SK-N-MC (cell line): Measurements from ENCODE around the gene CAMSAP3.

Experiments used
- EZH2 ChIP-seq: fragments of 200-600 bp; sonication (generic); IDR thresholded peaks from one replicate; pipeline ENCODE4 v1.6.1; 2017; ENCODE audit warnings: antibody characterized with exemption
- FOXP2 ChIP-seq: optimal IDR thresholded peaks from 2 replicates; pipeline ENCODE3; 2011; ENCODE audit warnings: mild to moderate bottlenecking, moderate library complexity; ENCODE audit not compliant: insufficient read depth; ENCODE audit errors: extremely low read length, control extremely low read depth
- POLR2AphosphoS5 ChIP-seq: IDR thresholded peaks from 2 replicates; pipeline ENCODE4 v1.6.1; 2012; ENCODE audit warnings: mild to moderate bottlenecking, low read depth, low read length, borderline replicate concordance

DNA sequence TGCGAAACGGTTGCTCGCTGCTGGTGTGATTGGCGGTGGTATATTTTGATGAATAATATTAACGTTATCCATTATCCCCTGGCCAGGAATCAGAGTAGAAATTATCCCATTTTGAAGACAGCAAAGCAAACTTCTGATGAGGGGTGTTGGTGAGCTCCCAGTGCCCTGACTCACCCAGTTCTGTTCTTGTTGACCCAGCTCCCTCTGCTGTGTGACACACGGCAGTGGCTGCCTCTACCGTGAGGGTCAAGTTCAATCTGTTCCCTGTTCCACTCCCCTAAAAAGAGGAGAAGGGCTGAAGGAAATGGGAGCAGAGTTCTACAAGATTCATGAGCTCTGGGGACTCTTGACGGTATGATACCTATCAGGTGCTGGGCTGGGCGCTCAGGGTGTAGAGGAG, 2.0 kb downstream of the CAMSAP3 start:
- TF ChIP-seq POLR2AphosphoS5 (no peak), EZH2 (no peak), FOXP2 (no peak)
